IMR-90 (cell line): Measurements from ENCODE around the gene RHOG. TPM values are rescaled to one million over a fixed set of nuclear protein-coding genes. Genes with fewer than 3 reads are reported as not detected.

Source experiments
- ATAC-seq: fragments of 200-7000 bp; cut with Tn5 transposase; 2 replicates; pipeline ENCODE4 v1.9.1; 2020; ENCODE audit warnings: low read depth, mild to moderate bottlenecking, moderate library complexity
- BruUV-seq: library from RNA; stranded (reverse); fragments of 400-500 nt; replicated peaks from 2 replicates; lab custom pipeline; 2021; lab: Mats Ljungman, UMichigan
- CTCF ChIA-PET: fragments of 300-600 bp; formaldehyde crosslinking; extraction: SDS; loops from one replicate; lab custom pipeline; 2021; ENCODE audit warnings: antibody characterized with exemption; lab: Yijun Ruan, JAX
- POLR2A ChIA-PET: fragments of 300-600 bp; sonication (Branson Sonifier 250); formaldehyde crosslinking; loops from one replicate; lab custom pipeline; 2022; ENCODE audit warnings: antibody characterized with exemption; ENCODE audit not compliant: unreplicated experiment; lab: Charles Lee
- DNase-seq: peaks from one replicate; pipeline ENCODE4 v3.0.0; 2013
- H2AFZ ChIP-seq: replicated peaks from 2 replicates; pipeline ENCODE3; 2013; ENCODE audit warnings: low read length, mild to moderate bottlenecking; ENCODE audit not compliant: poor library complexity
- H2AK5ac ChIP-seq: 2 replicates; pipeline ENCODE4 v1.6.1; 2013; ENCODE audit warnings: low read depth, low read length, inconsistent platforms
- H2AK9ac ChIP-seq: replicated peaks from 2 replicates; pipeline ENCODE3; 2013; ENCODE audit warnings: mild to moderate bottlenecking, low read depth, low read length, moderate library complexity; ENCODE audit not compliant: poor library complexity
- H2BK120ac ChIP-seq: 2 replicates; pipeline ENCODE4 v1.6.1; 2013; ENCODE audit warnings: low read depth, low read length, inconsistent platforms
- H2BK15ac ChIP-seq: 3 replicates; pipeline ENCODE4 v1.6.1; 2013; ENCODE audit warnings: low read depth, low read length, inconsistent platforms
- H2BK20ac ChIP-seq: 2 replicates; pipeline ENCODE4 v1.6.1; 2013; ENCODE audit warnings: low read depth, mild to moderate bottlenecking, inconsistent platforms, low read length, moderate library complexity
- H2BK5ac ChIP-seq: 2 replicates; pipeline ENCODE4 v1.6.1; 2013; ENCODE audit warnings: mild to moderate bottlenecking, low read depth, low read length, inconsistent platforms; ENCODE audit not compliant: poor library complexity, severe bottlenecking
- H3K14ac ChIP-seq: replicated peaks from 2 replicates; pipeline ENCODE4 v1.6.1; 2013; ENCODE audit warnings: low read depth, low read length, inconsistent platforms
- H3K18ac ChIP-seq: 2 replicates; pipeline ENCODE4 v1.6.1; 2013; ENCODE audit warnings: low read depth, low read length, control low read depth
- H3K23ac ChIP-seq: 2 replicates; pipeline ENCODE4 v1.6.1; 2013; ENCODE audit warnings: low read depth, low read length, inconsistent platforms
- H3K27ac ChIP-seq: 2 replicates; pipeline ENCODE4 v1.5.1; 2013; ENCODE audit warnings: mild to moderate bottlenecking, control low read depth, low read length; ENCODE audit not compliant: insufficient read depth
- H3K27me3 ChIP-seq: 2 replicates; pipeline ENCODE4 v1.6.1; 2013; ENCODE audit warnings: low read length; ENCODE audit not compliant: control insufficient read depth, insufficient read depth
- H3K36me3 ChIP-seq: 2 replicates; pipeline ENCODE4 v1.6.1; 2013; ENCODE audit warnings: low read length, mixed read lengths; ENCODE audit not compliant: control insufficient read depth, insufficient read depth
- H3K4ac ChIP-seq: 2 replicates; pipeline ENCODE4 v1.6.1; 2013; ENCODE audit warnings: low read depth, low read length, inconsistent platforms
- H3K4me1 ChIP-seq: 2 replicates; pipeline ENCODE4 v1.6.1; 2013; ENCODE audit warnings: low read length, mixed read lengths; ENCODE audit not compliant: control insufficient read depth, insufficient read depth
- H3K4me2 ChIP-seq: 2 replicates; pipeline ENCODE4 v1.6.1; 2013; ENCODE audit warnings: low read depth, mild to moderate bottlenecking, control low read depth, low read length, moderate library complexity
- H3K4me3 ChIP-seq: 2 replicates; pipeline ENCODE4 v1.5.1; 2013; ENCODE audit warnings: low read depth, mild to moderate bottlenecking, control low read depth, low read length, moderate library complexity; ENCODE audit not compliant: insufficient read depth
- H3K56ac ChIP-seq: 2 replicates; pipeline ENCODE4 v1.6.1; 2013; ENCODE audit warnings: low read length, inconsistent platforms; ENCODE audit not compliant: insufficient read depth; ENCODE audit errors: extremely low read depth
- H3K79me1 ChIP-seq, 2 experiments: 2 replicates each; pipeline ENCODE4 v1.6.1; 2013; ENCODE audit warnings: low read length in 2 of 2, inconsistent platforms in 1 of 2, low read depth in 1 of 2
- H3K9ac ChIP-seq: 2 replicates; pipeline ENCODE4 v1.6.1; 2013; ENCODE audit warnings: low read depth, low read length, control low read depth
- H3K9me1 ChIP-seq: 2 replicates; pipeline ENCODE4 v1.6.1; 2013; ENCODE audit warnings: low read length, inconsistent platforms; ENCODE audit not compliant: insufficient read depth
- H3K9me3 ChIP-seq: 2 replicates; pipeline ENCODE4 v1.6.1; 2013; ENCODE audit warnings: low read length; ENCODE audit not compliant: control insufficient read depth, insufficient read depth
- H4K20me1 ChIP-seq: 2 replicates; pipeline ENCODE4 v1.6.1; 2013; ENCODE audit warnings: low read length, inconsistent platforms; ENCODE audit not compliant: insufficient read depth
- H4K5ac ChIP-seq: 2 replicates; pipeline ENCODE4 v1.6.1; 2013; ENCODE audit warnings: mild to moderate bottlenecking, low read depth, low read length, control low read depth
- H4K8ac ChIP-seq, 2 experiments: 2 replicates each; pipeline ENCODE4 v1.6.1; 2013; ENCODE audit warnings: low read depth in 2 of 2, low read length in 2 of 2, control low read depth in 1 of 2, inconsistent platforms in 1 of 2
- H4K91ac ChIP-seq: 2 replicates; pipeline ENCODE4 v1.6.1; 2013; ENCODE audit warnings: low read depth, low read length, inconsistent platforms; ENCODE audit not compliant: insufficient read depth
- BHLHE40 ChIP-seq: fragments of 150-350 bp; IDR thresholded peaks from 2 replicates; pipeline ENCODE4 v1.6.1; 2016; ENCODE audit warnings: mild to moderate bottlenecking, low read depth, low read length
- CTCF ChIP-seq: conservative IDR thresholded peaks from 2 replicates; pipeline ENCODE4 v1.5.1; 2012; ENCODE audit warnings: mild to moderate bottlenecking, low read depth, low read length, improper control_type of control experiment
- RAD21 ChIP-seq: IDR thresholded peaks from 2 replicates; pipeline ENCODE4 v1.6.1; 2012; ENCODE audit warnings: low read length, improper control_type of control experiment
- RCOR1 ChIP-seq: IDR thresholded peaks from 2 replicates; pipeline ENCODE4 v1.6.1; 2012; ENCODE audit warnings: mild to moderate bottlenecking, low read length, improper control_type of control experiment; ENCODE audit not compliant: insufficient replicate concordance
- RFX5 ChIP-seq: IDR thresholded peaks from 2 replicates; pipeline ENCODE4 v1.8.0; 2012; ENCODE audit warnings: low read depth, mild to moderate bottlenecking, low read length, moderate library complexity
- SMC3 ChIP-seq: fragments of 150-350 bp; IDR thresholded peaks from 2 replicates; pipeline ENCODE4 v1.6.1; 2016; ENCODE audit warnings: low read depth, mild to moderate bottlenecking, antibody characterized with exemption, low read length, moderate library complexity
- WGBS, 2 experiments: methylation state at CpG; one replicate each; pipeline versions ENCODE4 v1.1.5 to v1.1.7; 2013; ENCODE audit warnings: missing lambda C conversion rate in 2 of 2; ENCODE audit not compliant: insufficient read length in 1 of 2; ENCODE audit errors: extremely low coverage in 2 of 2; 5-methylcytosine and 5-hydroxymethylcytosine counted together
- dilution Hi-C: fragments of 300-500 bp; cut with HindIII; formaldehyde crosslinking; loops from one replicate; pipeline ENCODE4 v1.14.3; 2018; ENCODE audit warnings: low sequenced_read_pairs; ENCODE audit not compliant: unreplicated experiment
- in situ Hi-C: fragments of 300-500 bp; cut with MboI; formaldehyde crosslinking; loops from 3 replicates; pipeline ENCODE4 v1.14.3; 2019; ENCODE audit warnings: low sequenced_read_pairs, inconsistent platforms, mixed read lengths
- intact Hi-C: fragments of 100-400 bp; cut with micrococcal nuclease; formaldehyde crosslinking; loops from 2 replicates; pipeline ENCODE4 v1.10.0; 2022
- polyA plus RNA-seq, 3 experiments: library from polyadenylated mRNA; depleted of rRNA; stranded (reverse); fragments of >200 nt; gene quantifications; 2 replicates each; pipeline ENCODE4 v1.2.3, GENCODE V29; 2012; ENCODE audit warnings: low replicate concordance in 1 of 3
- total RNA-seq: library from RNA; depleted of rRNA; stranded (reverse); fragments of >200 nt; gene quantifications from 2 replicates; pipeline ENCODE4 v1.2.3, GENCODE V29; 2012
- TF ChIP-seq, protein P1 (sequence below): fragments of 150-350 bp; IDR thresholded peaks from 2 replicates; pipeline ENCODE4 v1.6.1; 2017; ENCODE audit warnings: mild to moderate bottlenecking, antibody characterized with exemption, low read length, low read depth

The RHOG gene
- total and polyA plus RNA-seq, 2 of the 4 experiments (the other 2 are of a cell fraction), result 16.3 to 114 TPM

GRCh38 chr11:3866206-3866605 is 25.4 kb upstream of the RHOG start:
- no peak for DNase-seq

More at GRCh38 chr11:3866206-3866605, 25.4 kb upstream of the RHOG start:
- Histone ChIP-seq H2BK15ac (no peak overlapping the region), H3K4ac (peak overlapping the region; percentile 49; the same call in 1 of the 2 replicates), H2AK9ac (no peak overlapping the region), H3K36me3 (no peaks in the 10 kb centered on the region), H3K9ac (no peak overlapping the region), H3K4me1 (peaks cover 18% of the 10 kb centered on the region), H3K14ac (peak overlapping the region; percentile 59), H3K27ac (peak overlapping the region; percentile 29; the same call in 1 of the 2 replicates), H3K79me1 (peaks cover 34 to 51% of the 10 kb centered on the region in 2 experiments), H4K5ac (no peak overlapping the region), H4K20me1 (no peaks in the 10 kb centered on the region), H2AK5ac (no peak overlapping the region), H3K4me3 (no peak overlapping the region), H2BK120ac (peak overlapping the region; percentile 50), H2BK20ac (peak overlapping the region; percentile 79), H3K4me2 (peak overlapping the region; percentile 70), H2BK5ac (peak overlapping the region; percentile 25), H3K9me1 (peaks cover 9% of the 10 kb centered on the region; the same call in 1 of the 2 replicates), H2AFZ (no peak overlapping the region), H3K9me3 (no peaks in the 10 kb centered on the region), H4K91ac (peak overlapping the region; percentile 36; the same call in 1 of the 2 replicates), H3K56ac (no peak overlapping the region), H3K23ac (no peak overlapping the region), H3K27me3 (no peaks in the 10 kb centered on the region), H4K8ac (peak overlapping the region in 1 of 2 experiments; percentile 47; a peak in 2 of 4 replicates), H3K18ac (peak overlapping the region; percentile 35; the same call in 1 of the 2 replicates)
- no TSS peak for BruUV-seq
- WGBS, 2 experiments, result 100% methylated on average over 3 of the region's 5 CpGs; no CpG with 5 or more reads in 1 of the 2 experiments
- POLR2A ChIA-PET, result no interaction called here
- CTCF ChIA-PET, result interaction anchor here (0.6 to 1.0 kb wide), 2 partner anchors 8 to 11 kb away, joined by 3 read pairs; partner anchors contain the start of gene STIM1
- TF ChIP-seq RFX5 (no peak), CTCF (no peak), RCOR1 (no peak), RAD21 (no peak), BHLHE40 (no peak), SMC3 (no peak)
- TF ChIP-seq, protein P1, sequence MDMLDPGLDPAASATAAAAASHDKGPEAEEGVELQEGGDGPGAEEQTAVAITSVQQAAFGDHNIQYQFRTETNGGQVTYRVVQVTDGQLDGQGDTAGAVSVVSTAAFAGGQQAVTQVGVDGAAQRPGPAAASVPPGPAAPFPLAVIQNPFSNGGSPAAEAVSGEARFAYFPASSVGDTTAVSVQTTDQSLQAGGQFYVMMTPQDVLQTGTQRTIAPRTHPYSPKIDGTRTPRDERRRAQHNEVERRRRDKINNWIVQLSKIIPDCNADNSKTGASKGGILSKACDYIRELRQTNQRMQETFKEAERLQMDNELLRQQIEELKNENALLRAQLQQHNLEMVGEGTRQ, result no peak
- in situ Hi-C loops, result no loop called here
- dilution Hi-C loops, result no loop called here
- peak; percentile 18 for ATAC-seq
- intact Hi-C loops, result no loop called here
